Neural progenitor cell (in vitro differentiated cells): ENCODE measurements around the gene OR6S1.

Experiments
- EZH2 ChIP-seq: fragments of 200-600 bp; sonication (generic); IDR thresholded peaks from 2 replicates; pipeline ENCODE4 v1.6.1; 2017; ENCODE audit warnings: antibody characterized with exemption, mild to moderate bottlenecking, moderate library complexity
- EZH2phosphoT487 ChIP-seq: fragments of 200-600 bp; sonication (generic); IDR thresholded peaks from 2 replicates; pipeline ENCODE4 v1.6.1; 2017; ENCODE audit warnings: antibody characterized with exemption
- TF ChIP-seq, protein P1 (sequence below): fragments of 200-600 bp; sonication (generic); IDR thresholded peaks from 2 replicates; pipeline ENCODE4 v1.5.1; 2017; ENCODE audit warnings: antibody characterized with exemption, mild to moderate bottlenecking

DNA sequence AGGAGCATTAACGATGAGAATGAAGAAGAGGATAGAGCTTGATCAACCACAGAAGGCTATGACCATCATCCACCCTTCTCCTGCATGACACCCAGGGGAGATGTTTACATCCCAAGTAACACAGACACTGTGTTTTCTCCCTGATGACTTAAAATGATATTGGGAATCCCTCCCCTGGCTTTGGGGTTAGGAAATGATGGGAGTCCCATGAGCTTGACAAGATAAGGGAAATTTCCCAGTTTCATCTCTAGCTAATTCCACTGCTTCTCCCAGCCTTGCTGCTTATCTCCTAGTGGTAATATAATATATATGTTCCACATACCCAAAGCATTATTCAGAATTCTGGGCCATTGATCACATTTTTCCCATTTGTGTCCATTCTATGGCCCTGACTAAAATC, 4.0 kb upstream of the OR6S1 start:
- TF ChIP-seq EZH2 (no peak), EZH2phosphoT487 (no peak)
- TF ChIP-seq, protein P1, sequence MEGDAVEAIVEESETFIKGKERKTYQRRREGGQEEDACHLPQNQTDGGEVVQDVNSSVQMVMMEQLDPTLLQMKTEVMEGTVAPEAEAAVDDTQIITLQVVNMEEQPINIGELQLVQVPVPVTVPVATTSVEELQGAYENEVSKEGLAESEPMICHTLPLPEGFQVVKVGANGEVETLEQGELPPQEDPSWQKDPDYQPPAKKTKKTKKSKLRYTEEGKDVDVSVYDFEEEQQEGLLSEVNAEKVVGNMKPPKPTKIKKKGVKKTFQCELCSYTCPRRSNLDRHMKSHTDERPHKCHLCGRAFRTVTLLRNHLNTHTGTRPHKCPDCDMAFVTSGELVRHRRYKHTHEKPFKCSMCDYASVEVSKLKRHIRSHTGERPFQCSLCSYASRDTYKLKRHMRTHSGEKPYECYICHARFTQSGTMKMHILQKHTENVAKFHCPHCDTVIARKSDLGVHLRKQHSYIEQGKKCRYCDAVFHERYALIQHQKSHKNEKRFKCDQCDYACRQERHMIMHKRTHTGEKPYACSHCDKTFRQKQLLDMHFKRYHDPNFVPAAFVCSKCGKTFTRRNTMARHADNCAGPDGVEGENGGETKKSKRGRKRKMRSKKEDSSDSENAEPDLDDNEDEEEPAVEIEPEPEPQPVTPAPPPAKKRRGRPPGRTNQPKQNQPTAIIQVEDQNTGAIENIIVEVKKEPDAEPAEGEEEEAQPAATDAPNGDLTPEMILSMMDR: no peak
